Endothelial cell of umbilical vein (primary cell): ENCODE measurements around the gene GC. TPM values are rescaled to one million over a fixed set of nuclear protein-coding genes. Genes with fewer than 3 reads are reported as not detected.

Experiments used
- BruUV-seq: library from RNA; stranded (reverse); fragments of 400-500 nt; replicated peaks from 2 replicates; lab custom pipeline; 2021; lab: Mats Ljungman, UMichigan
- CTCF ChIA-PET: fragments of 300-600, 350-600 bp; sonication (Branson Sonifier 250); formaldehyde crosslinking; loops from one replicate; lab custom pipeline; 2021; ENCODE audit warnings: antibody characterized with exemption, inconsistent platforms; lab: Charles Lee
- POLR2A ChIA-PET: fragments of 300-600, 350-600 bp; sonication (Branson Sonifier 250); formaldehyde crosslinking; loops from one replicate; lab custom pipeline; 2021; ENCODE audit warnings: antibody characterized with exemption, inconsistent platforms; lab: Charles Lee
- DNase-seq: peaks from one replicate; pipeline ENCODE4 v3.0.0-alpha.2; 2011; ENCODE audit warnings: low read depth, low spot score
- FAIRE-seq: peaks from 2 replicates; lab custom pipeline; 2011; peaks lifted over from hg19 to GRCh38; lab: Jason Lieb, UNC
- H2AFZ ChIP-seq: 2 replicates; pipeline ENCODE4 v1.6.0; 2012; ENCODE audit warnings: low read depth, low read length, control low read depth, inconsistent platforms
- H3K27ac ChIP-seq: 2 replicates; pipeline ENCODE4 v1.5.1; 2011; ENCODE audit warnings: low read depth, mild to moderate bottlenecking, control low read depth, low read length, moderate library complexity; ENCODE audit not compliant: insufficient read depth
- H3K27me3 ChIP-seq, 2 experiments: 2 replicates each; pipeline versions ENCODE4 v1.6.0 to v1.6.1; 2011; ENCODE audit warnings: low read length in 2 of 2, mixed read lengths in 1 of 2; ENCODE audit not compliant: control insufficient read depth in 2 of 2, insufficient read depth in 2 of 2
- H3K36me3 ChIP-seq, 2 experiments: 2 replicates in 1 of 2; 3 replicates in 1 of 2; pipeline ENCODE4 v1.5.1; 2011; ENCODE audit warnings: low read length in 2 of 2, mild to moderate bottlenecking in 1 of 2, moderate library complexity in 1 of 2; ENCODE audit not compliant: control insufficient read depth in 2 of 2, insufficient read depth in 2 of 2; ENCODE audit errors: extremely low read depth in 1 of 2
- H3K4me1 ChIP-seq: 3 replicates; pipeline ENCODE4 v1.5.1; 2011; ENCODE audit warnings: mild to moderate bottlenecking, low read length; ENCODE audit not compliant: control insufficient read depth, insufficient read depth; ENCODE audit errors: extremely low read depth
- H3K4me2 ChIP-seq: 2 replicates; pipeline ENCODE4 v1.6.1; 2011; ENCODE audit warnings: low read length, control low read depth, mixed read lengths; ENCODE audit not compliant: insufficient read depth
- H3K4me3 ChIP-seq, 3 experiments: fragments of 200-600 bp in 1 of 3; sonication (generic), shearing (Covaris generic) in 1 of 3; replicated peaks in 1 of 3; 2 replicates each; pipeline ENCODE4 v1.5.1; 2011 to 2016; ENCODE audit warnings: control low read depth in 3 of 3, low read length in 3 of 3, mild to moderate bottlenecking in 2 of 3, inconsistent platforms in 1 of 3, low read depth in 1 of 3, moderate library complexity in 1 of 3; ENCODE audit not compliant: insufficient read depth in 1 of 3
- H3K79me2 ChIP-seq: 2 replicates; pipeline ENCODE4 v1.6.0; 2012; ENCODE audit warnings: low read length, inconsistent platforms; ENCODE audit not compliant: control insufficient read depth, insufficient read depth
- H3K9ac ChIP-seq: replicated peaks from 2 replicates; pipeline ENCODE3; 2011; ENCODE audit warnings: low read length, control low read depth; ENCODE audit not compliant: insufficient read depth; ENCODE audit errors: extremely low read depth
- H3K9me1 ChIP-seq: replicated peaks from 3 replicates; pipeline ENCODE4 v1.6.0; 2011; ENCODE audit warnings: mild to moderate bottlenecking, low read length; ENCODE audit not compliant: control insufficient read depth, insufficient read depth; ENCODE audit errors: extremely low read depth
- H3K9me3 ChIP-seq: replicated peaks from 2 replicates; pipeline ENCODE4 v1.5.1; 2012; ENCODE audit warnings: low read length, inconsistent platforms; ENCODE audit not compliant: control insufficient read depth, insufficient read depth
- H4K20me1 ChIP-seq: replicated peaks from 2 replicates; pipeline ENCODE3; 2011; ENCODE audit warnings: mild to moderate bottlenecking, low read length; ENCODE audit not compliant: control insufficient read depth, insufficient read depth; ENCODE audit errors: extremely low read depth
- CTCF ChIP-seq, 2 donors: IDR thresholded peaks; 1 replicate in 1 of 2; 2 replicates in 1 of 2; pipeline ENCODE4 v1.5.1; 2011; ENCODE audit warnings: low read length in 2 of 2, mild to moderate bottlenecking in 2 of 2, moderate library complexity in 2 of 2, control low read depth in 1 of 2, inconsistent platforms in 1 of 2, low read depth in 1 of 2; ENCODE audit not compliant: insufficient read depth in 1 of 2; ENCODE audit errors: extremely low read depth in 1 of 2
- EZH2 ChIP-seq: IDR thresholded peaks from 2 replicates; pipeline ENCODE4 v1.6.1; 2012; ENCODE audit warnings: borderline replicate concordance, low read depth, mild to moderate bottlenecking, moderate library complexity, low read length, inconsistent platforms; ENCODE audit not compliant: severe bottlenecking
- FOS ChIP-seq: IDR thresholded peaks from 2 replicates; pipeline ENCODE4 v1.6.1; 2011; ENCODE audit warnings: mild to moderate bottlenecking, low read length, moderate library complexity, borderline replicate concordance; ENCODE audit not compliant: insufficient read depth
- GATA2 ChIP-seq: IDR thresholded peaks from 2 replicates; pipeline ENCODE4 v1.7.0; 2011; ENCODE audit warnings: low read depth, mild to moderate bottlenecking, moderate library complexity, mixed read lengths, low read length; ENCODE audit not compliant: insufficient read length, insufficient read depth
- JUN ChIP-seq: IDR thresholded peaks from 2 replicates; pipeline ENCODE4 v1.6.1; 2011; ENCODE audit warnings: borderline replicate concordance, low read depth; ENCODE audit not compliant: insufficient read length, insufficient read depth
- MAX ChIP-seq: IDR thresholded peaks from 2 replicates; pipeline ENCODE4 v1.6.1; 2011; ENCODE audit not compliant: insufficient read depth, insufficient read length
- MYC ChIP-seq: IDR thresholded peaks from one replicate; pipeline ENCODE4 v1.6.1; 2011; ENCODE audit warnings: mild to moderate bottlenecking, low read depth, low read length
- POLR2A ChIP-seq: IDR thresholded peaks from 2 replicates; pipeline ENCODE4 v1.6.1; 2012; ENCODE audit warnings: low read depth, mild to moderate bottlenecking, control low read depth, low read length
- POLR2AphosphoS5 ChIP-seq: IDR thresholded peaks from 2 replicates; pipeline ENCODE4 v1.6.1; 2012; ENCODE audit warnings: low read depth, mild to moderate bottlenecking, control low read depth, low read length, moderate library complexity; ENCODE audit not compliant: insufficient read depth
- dilution Hi-C: fragments of 300-500 bp; cut with MboI; formaldehyde crosslinking; loops from one replicate; pipeline ENCODE4 v1.15.0; 2019; ENCODE audit warnings: low sequenced_read_pairs; ENCODE audit not compliant: extremely low pct_ligation_motif_present
- intact Hi-C: fragments of 100-400 bp; cut with micrococcal nuclease; formaldehyde crosslinking; loops from one replicate; pipeline ENCODE4 v1.10.0; 2022
- polyA plus RNA-seq, 4 experiments: library from polyadenylated mRNA; depleted of rRNA in 3 of 4; stranded (reverse) in 3 of 4; unstranded in 1 of 4; fragments of >200 nt; gene quantifications; 2 replicates each; pipeline versions ENCODE4 v1.2.1 to v1.2.3, GENCODE V29; 2011 to 2012; ENCODE audit warnings: missing spikeins in 1 of 4
- total RNA-seq: library from RNA; stranded (reverse); gene quantifications from 2 replicates; pipeline ENCODE4 v1.2.3, GENCODE V29; 2021

GC gene
- total and polyA plus RNA-seq, 2 donors (not counting 3 experiments of a cell fraction or from before 2014, with no cell fraction given), result not detected

- Histone ChIP-seq H3K27ac (no peak overlapping the region), H2AFZ (no peak overlapping the region), H3K9me1 (no peaks in the 10 kb centered on the region), H3K9ac (no peak overlapping the region), H3K4me3 (no peak overlapping the region), H3K9me3 (no peaks in the 10 kb centered on the region), H3K4me1 (no peaks in the 10 kb centered on the region), H3K79me2 (no peaks in the 10 kb centered on the region), H4K20me1 (no peaks in the 10 kb centered on the region), H3K36me3 (no peaks in the 10 kb centered on the region), H3K27me3 (no peaks in the 10 kb centered on the region), H3K4me2 (no peak overlapping the region)
- POLR2A ChIA-PET, result no interaction called here
- BruUV-seq, result no TSS peak
- no peak for FAIRE-seq
- dilution Hi-C loops, result no loop called here
- intact Hi-C loops, result no loop called here
- no peak for DNase-seq
- CTCF ChIA-PET, result no interaction called here
- TF ChIP-seq GATA2 (no peak), CTCF (IDR thresholded peaks at IDR 0.05; ENCODE audit: extremely low read depth in 1 of 2, insufficient read depth in 1 of 2, low read depth in 1 of 2, low read length in 2 of 2) (no peak), EZH2 (no peak), JUN (no peak), MYC (no peak), MAX (no peak), FOS (no peak), POLR2A (no peak), POLR2AphosphoS5 (no peak)
Observed at GRCh38 chr4:71777891-71778290, 6.0 kb downstream of the GC start.
